ENCODE results near the gene POU2F1. TPM values are rescaled to one million over a fixed set of nuclear protein-coding genes. Genes with fewer than 3 reads are reported as not detected.

Gene POU2F1
- total RNA-seq, 2 donors from 2014 or later = 7.7 to 10.9 TPM

- no peak for TF ChIP-seq CTCF (IDR thresholded peaks at IDR 0.05)
- H3K4me3 ChIP-seq = no peak overlapping the region
- peak overlapping the region in 1 of 2 donors; percentile 1 for H3K27ac ChIP-seq
- H3K27me3 ChIP-seq = no peaks in the 10 kb centered on the region
- no peaks in the 10 kb centered on the region for H3K9me3 ChIP-seq
- peaks cover 0 to 9% of the 10 kb centered on the region in 2 donors for H3K4me1 ChIP-seq
- DNase-seq (ENCODE audit: low spot score) = no peak
- no peaks in the 10 kb centered on the region for H3K36me3 ChIP-seq
Measured at GRCh38 chr1:167427848-167428247, 207.2 kb downstream of the POU2F1 start.

- Histone ChIP-seq H3K36me3 (no peaks in the 10 kb centered on the region), H3K4me1 (peaks cover 0 to 9% of the 10 kb centered on the region in 2 donors), H3K27me3 (no peaks in the 10 kb centered on the region), H3K9me3 (no peaks in the 10 kb centered on the region), H3K4me3 (no peak overlapping the region), H3K27ac (peak overlapping the region in 1 of 2 donors; percentile 1)
- TF ChIP-seq CTCF (IDR thresholded peaks at IDR 0.05) = no peak
- no peak for DNase-seq (ENCODE audit: low spot score)
Measured at GRCh38 chr1:167428395-167428794, 207.7 kb downstream of the POU2F1 start.

GRCh38 chr1:167429612-167430011 is 208.9 kb downstream of the POU2F1 start:
- TF ChIP-seq CTCF (IDR thresholded peaks at IDR 0.05) = no peak
- H3K9me3 ChIP-seq = no peaks in the 10 kb centered on the region

GRCh38 chr1:167430134-167430848 is 209.6 kb downstream of the POU2F1 start:
- H3K36me3 ChIP-seq = no peaks in the 10 kb centered on the region
- no peak overlapping the region for H3K4me3 ChIP-seq

More at GRCh38 chr1:167429612-167430011, 208.9 kb downstream of the POU2F1 start:
- DNase-seq (ENCODE audit: low spot score) = no peak
- no peaks in the 10 kb centered on the region for H3K36me3 ChIP-seq
- no peak overlapping the region for H3K27ac ChIP-seq
- peaks cover 0 to 9% of the 10 kb centered on the region in 2 donors for H3K4me1 ChIP-seq
- H3K4me3 ChIP-seq = no peak overlapping the region
- H3K27me3 ChIP-seq = no peaks in the 10 kb centered on the region

GRCh38 chr1:167430849-167431242 is 210.2 kb downstream of the POU2F1 start:
- H3K36me3 ChIP-seq = no peaks in the 10 kb centered on the region
- H3K27ac ChIP-seq = no peak overlapping the region
- H3K9me3 ChIP-seq = no peaks in the 10 kb centered on the region
- H3K4me3 ChIP-seq = no peak overlapping the region
- H3K4me1 ChIP-seq = peaks cover 0 to 9% of the 10 kb centered on the region in 2 donors
- TF ChIP-seq CTCF (IDR thresholded peaks at IDR 0.05) = no peak
- no peak for DNase-seq (ENCODE audit: low spot score)
- no peaks in the 10 kb centered on the region for H3K27me3 ChIP-seq

More at GRCh38 chr1:167430134-167430848, 209.6 kb downstream of the POU2F1 start:
- Histone ChIP-seq H3K27ac (no peak overlapping the region), H3K4me1 (peaks cover 0 to 9% of the 10 kb centered on the region in 2 donors), H3K27me3 (no peaks in the 10 kb centered on the region), H3K9me3 (no peaks in the 10 kb centered on the region)
- no peak for DNase-seq (ENCODE audit: low spot score)
- no peak for TF ChIP-seq CTCF (IDR thresholded peaks at IDR 0.05)
